ENCODE results near the gene LMOD3. TPM values are rescaled to one million over a fixed set of nuclear protein-coding genes. Genes with fewer than 3 reads are reported as not detected.

LMOD3 gene
- total and polyA plus RNA-seq, 9 of the 15 experiments (the other 6 are each of a cell fraction or from before 2014, with no cell fraction given) = 0.03 TPM; not detected in 8

- TF ChIP-seq MAFG (tag; conservative IDR thresholded peaks at IDR 0.05) = no peak
- TF ChIP-seq FOSL1 (tag; conservative IDR thresholded peaks at IDR 0.05) = 0 out of 2 replicates have a peak, but pooled peaks have one; percentile 23
- TF ChIP-seq TOE1 (IDR thresholded peaks at IDR 0.05; ENCODE audit: borderline replicate concordance) = no peak
- no peak for TF ChIP-seq TOE1 (CRISPR knock-in tag; IDR thresholded peaks at IDR 0.05; ENCODE audit: borderline replicate concordance, low read depth)
- TF ChIP-seq ZNF316 (IDR thresholded peaks at IDR 0.05) = no peak
- TF ChIP-seq THRB (CRISPR knock-in tag; conservative IDR thresholded peaks at IDR 0.05) = no peak
- TF ChIP-seq RAD51 (IDR thresholded peaks at IDR 0.05; ENCODE audit: borderline replicate concordance, low read depth) = peak; percentile 30; the same call in 1 of the 2 replicates
- TF ChIP-seq GMEB1 (CRISPR knock-in tag; IDR thresholded peaks at IDR 0.05) = no peak
- no peak for TF ChIP-seq ZNF184 (CRISPR knock-in tag; IDR thresholded peaks at IDR 0.05)
- TF ChIP-seq HMBOX1 (IDR thresholded peaks at IDR 0.05) = no peak
- TF ChIP-seq TEAD4 (IDR thresholded peaks at IDR 0.05; ENCODE audit: low read length) = no peak
- no peak for TF ChIP-seq TEAD4 (CRISPR knock-in tag; IDR thresholded peaks at IDR 0.05; ENCODE audit: borderline replicate concordance)
- TF ChIP-seq MEF2A (IDR thresholded peaks at IDR 0.05; ENCODE audit: control insufficient read depth, low read depth, low read length) = no peak
Observed at GRCh38 chr3:69160525-69160924, 38.1 kb upstream of the LMOD3 start (continued).

All from K562 (cell line).